ENCODE data around the gene HHATL. TPM values are rescaled to one million over a fixed set of nuclear protein-coding genes. Genes with fewer than 3 reads are reported as not detected.

The HHATL gene
- total and polyA plus RNA-seq, 10 of the 15 experiments (the other 5 are each of a cell fraction or from before 2014, with no cell fraction given): not detected

DNA sequence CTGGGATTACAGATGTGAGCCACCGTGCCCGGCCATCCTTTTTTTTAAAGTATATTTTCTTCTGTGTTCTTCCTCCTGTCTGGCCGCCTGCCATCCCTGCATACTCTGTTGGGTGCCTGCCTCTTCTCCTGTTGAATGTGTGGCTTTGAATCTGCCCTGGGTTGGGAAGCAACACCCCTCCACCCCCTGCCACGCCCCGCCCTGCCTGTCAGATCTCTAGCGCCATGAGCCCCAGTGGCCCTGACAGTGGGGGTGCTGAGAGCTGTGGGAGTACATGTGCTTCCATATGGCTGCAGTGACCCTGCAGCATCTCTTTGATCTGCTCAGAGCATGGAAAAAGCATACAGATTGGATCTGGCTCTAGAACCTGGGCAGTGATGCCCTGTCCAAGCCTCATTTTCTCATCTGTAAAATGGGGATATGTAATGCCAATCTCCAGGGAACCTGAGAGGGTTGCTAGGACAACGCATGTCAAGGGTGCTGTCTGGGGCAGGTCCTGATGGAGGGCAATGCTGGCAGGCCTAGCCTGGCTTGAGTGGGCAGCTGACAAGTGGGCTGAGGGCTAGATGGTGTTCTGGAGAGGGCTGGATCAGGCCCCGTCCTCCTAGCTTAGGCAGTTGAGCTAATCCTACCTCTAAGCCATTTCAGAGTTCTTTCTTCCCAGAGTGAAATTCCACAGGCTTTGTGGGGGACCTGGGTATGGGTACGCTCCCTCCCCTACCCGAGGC lies 46.6 kb upstream of the HHATL start:
- in situ Hi-C loops (cut with MboI) (loop anchor here (10.0 kb wide), 1 partner anchor 174 kb away; no protein-coding TSS in a partner anchor), intact Hi-C loops (cut with micrococcal nuclease; ENCODE audit: unreplicated experiment) (loop anchor here (10.0 kb wide), 1 partner anchor 204 kb away; no protein-coding TSS in a partner anchor)
- H3K27ac ChIP-seq (ENCODE audit: control insufficient read depth, insufficient read depth): no peak overlapping the region
- ATAC-seq: no peak
- DNase-seq (ENCODE audit: low read depth, low spot score): no peak
- no peak overlapping the region for H2AFZ ChIP-seq (ENCODE audit: control insufficient read depth, low read depth, low read length)
- no peaks in the 10 kb centered on the region for H3K4me1 ChIP-seq (ENCODE audit: control insufficient read depth, insufficient read depth, low read length)
- no peaks in the 10 kb centered on the region for H3K27me3 ChIP-seq (replicated peaks in 1 of 2; ENCODE audit: control insufficient read depth in 2 of 2, insufficient read depth in 2 of 2, low read length in 1 of 2)
- H3K4me2 ChIP-seq (ENCODE audit: control insufficient read depth, insufficient read depth): no peak overlapping the region
- WGBS (ENCODE audit: insufficient coverage, insufficient replicate concordance, low lambda C conversion rate, missing lambda C conversion rate): 52% methylated on average over 10 of the region's 10 CpGs
- H3K36me3 ChIP-seq (ENCODE audit: control insufficient read depth in 2 of 2, insufficient read depth in 2 of 2, low read length in 1 of 2): no peaks in the 10 kb centered on the region
- ChIA-PET CTCF (interaction anchor here (1.2 kb wide), 1 partner anchor 7 kb away, joined by 3 read pairs; no protein-coding TSS in a partner anchor), SMC1A (ENCODE audit: uncharacterized antibody, unreplicated experiment) (no interaction called here), POLR2A (no interaction called here), RAD21 (ENCODE audit: unreplicated experiment) (no interaction called here)
- FAIRE-seq: no peak
- no peaks in the 10 kb centered on the region for H3K9me3 ChIP-seq (replicated peaks; ENCODE audit: control insufficient read depth, insufficient read depth, low read length)
- TF ChIP-seq NBN (IDR thresholded peaks at IDR 0.05) (no peak), CHD2 (IDR thresholded peaks at IDR 0.05; ENCODE audit: borderline replicate concordance, low read depth, low read length) (no peak), RFX5 (IDR thresholded peaks at IDR 0.05; ENCODE audit: low read depth, low read length) (no peak), LARP7 (IDR thresholded peaks at IDR 0.05) (no peak), TBL1XR1 (IDR thresholded peaks at IDR 0.05; ENCODE audit: low read depth, low read length) (no peak), BRCA1 (IDR thresholded peaks at IDR 0.05; ENCODE audit: low read depth, low read length) (no peak), TARDBP (IDR thresholded peaks at IDR 0.05; ENCODE audit: borderline replicate concordance) (no peak)
- TF ChIP-seq, protein P1, sequence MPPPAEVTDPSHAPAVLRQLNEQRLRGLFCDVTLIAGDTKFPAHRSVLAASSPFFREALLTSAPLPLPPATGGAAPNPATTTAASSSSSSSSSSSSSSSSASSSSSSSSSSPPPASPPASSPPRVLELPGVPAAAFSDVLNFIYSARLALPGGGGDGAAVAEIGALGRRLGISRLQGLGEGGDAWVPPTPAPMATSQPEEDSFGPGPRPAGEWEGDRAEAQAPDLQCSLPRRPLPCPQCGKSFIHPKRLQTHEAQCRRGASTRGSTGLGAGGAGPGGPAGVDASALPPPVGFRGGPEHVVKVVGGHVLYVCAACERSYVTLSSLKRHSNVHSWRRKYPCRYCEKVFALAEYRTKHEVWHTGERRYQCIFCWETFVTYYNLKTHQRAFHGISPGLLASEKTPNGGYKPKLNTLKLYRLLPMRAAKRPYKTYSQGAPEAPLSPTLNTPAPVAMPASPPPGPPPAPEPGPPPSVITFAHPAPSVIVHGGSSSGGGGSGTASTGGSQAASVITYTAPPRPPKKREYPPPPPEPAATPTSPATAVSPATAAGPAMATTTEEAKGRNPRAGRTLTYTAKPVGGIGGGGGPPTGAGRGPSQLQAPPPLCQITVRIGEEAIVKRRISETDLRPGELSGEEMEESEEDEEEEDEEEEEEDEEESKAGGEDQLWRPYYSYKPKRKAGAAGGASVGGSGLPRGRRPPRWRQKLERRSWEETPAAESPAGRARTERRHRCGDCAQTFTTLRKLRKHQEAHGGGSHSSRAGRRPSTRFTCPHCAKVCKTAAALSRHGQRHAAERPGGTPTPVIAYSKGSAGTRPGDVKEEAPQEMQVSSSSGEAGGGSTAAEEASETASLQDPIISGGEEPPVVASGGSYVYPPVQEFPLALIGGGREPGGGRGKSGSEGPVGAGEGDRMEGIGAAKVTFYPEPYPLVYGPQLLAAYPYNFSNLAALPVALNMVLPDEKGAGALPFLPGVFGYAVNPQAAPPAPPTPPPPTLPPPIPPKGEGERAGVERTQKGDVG (CRISPR knock-in tag; IDR thresholded peaks at IDR 0.05): no peak
- TF ChIP-seq, protein P2, sequence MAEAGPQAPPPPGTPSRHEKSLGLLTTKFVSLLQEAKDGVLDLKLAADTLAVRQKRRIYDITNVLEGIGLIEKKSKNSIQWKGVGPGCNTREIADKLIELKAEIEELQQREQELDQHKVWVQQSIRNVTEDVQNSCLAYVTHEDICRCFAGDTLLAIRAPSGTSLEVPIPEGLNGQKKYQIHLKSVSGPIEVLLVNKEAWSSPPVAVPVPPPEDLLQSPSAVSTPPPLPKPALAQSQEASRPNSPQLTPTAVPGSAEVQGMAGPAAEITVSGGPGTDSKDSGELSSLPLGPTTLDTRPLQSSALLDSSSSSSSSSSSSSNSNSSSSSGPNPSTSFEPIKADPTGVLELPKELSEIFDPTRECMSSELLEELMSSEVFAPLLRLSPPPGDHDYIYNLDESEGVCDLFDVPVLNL (IDR thresholded peaks at IDR 0.05; ENCODE audit: low read depth, low read length): no peak
- TF ChIP-seq, protein P3, sequence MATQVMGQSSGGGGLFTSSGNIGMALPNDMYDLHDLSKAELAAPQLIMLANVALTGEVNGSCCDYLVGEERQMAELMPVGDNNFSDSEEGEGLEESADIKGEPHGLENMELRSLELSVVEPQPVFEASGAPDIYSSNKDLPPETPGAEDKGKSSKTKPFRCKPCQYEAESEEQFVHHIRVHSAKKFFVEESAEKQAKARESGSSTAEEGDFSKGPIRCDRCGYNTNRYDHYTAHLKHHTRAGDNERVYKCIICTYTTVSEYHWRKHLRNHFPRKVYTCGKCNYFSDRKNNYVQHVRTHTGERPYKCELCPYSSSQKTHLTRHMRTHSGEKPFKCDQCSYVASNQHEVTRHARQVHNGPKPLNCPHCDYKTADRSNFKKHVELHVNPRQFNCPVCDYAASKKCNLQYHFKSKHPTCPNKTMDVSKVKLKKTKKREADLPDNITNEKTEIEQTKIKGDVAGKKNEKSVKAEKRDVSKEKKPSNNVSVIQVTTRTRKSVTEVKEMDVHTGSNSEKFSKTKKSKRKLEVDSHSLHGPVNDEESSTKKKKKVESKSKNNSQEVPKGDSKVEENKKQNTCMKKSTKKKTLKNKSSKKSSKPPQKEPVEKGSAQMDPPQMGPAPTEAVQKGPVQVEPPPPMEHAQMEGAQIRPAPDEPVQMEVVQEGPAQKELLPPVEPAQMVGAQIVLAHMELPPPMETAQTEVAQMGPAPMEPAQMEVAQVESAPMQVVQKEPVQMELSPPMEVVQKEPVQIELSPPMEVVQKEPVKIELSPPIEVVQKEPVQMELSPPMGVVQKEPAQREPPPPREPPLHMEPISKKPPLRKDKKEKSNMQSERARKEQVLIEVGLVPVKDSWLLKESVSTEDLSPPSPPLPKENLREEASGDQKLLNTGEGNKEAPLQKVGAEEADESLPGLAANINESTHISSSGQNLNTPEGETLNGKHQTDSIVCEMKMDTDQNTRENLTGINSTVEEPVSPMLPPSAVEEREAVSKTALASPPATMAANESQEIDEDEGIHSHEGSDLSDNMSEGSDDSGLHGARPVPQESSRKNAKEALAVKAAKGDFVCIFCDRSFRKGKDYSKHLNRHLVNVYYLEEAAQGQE (IDR thresholded peaks at IDR 0.05; ENCODE audit: low read depth, low read length): no peak
- TF ChIP-seq, protein P4, sequence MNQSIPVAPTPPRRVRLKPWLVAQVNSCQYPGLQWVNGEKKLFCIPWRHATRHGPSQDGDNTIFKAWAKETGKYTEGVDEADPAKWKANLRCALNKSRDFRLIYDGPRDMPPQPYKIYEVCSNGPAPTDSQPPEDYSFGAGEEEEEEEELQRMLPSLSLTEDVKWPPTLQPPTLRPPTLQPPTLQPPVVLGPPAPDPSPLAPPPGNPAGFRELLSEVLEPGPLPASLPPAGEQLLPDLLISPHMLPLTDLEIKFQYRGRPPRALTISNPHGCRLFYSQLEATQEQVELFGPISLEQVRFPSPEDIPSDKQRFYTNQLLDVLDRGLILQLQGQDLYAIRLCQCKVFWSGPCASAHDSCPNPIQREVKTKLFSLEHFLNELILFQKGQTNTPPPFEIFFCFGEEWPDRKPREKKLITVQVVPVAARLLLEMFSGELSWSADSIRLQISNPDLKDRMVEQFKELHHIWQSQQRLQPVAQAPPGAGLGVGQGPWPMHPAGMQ (IDR thresholded peaks at IDR 0.05; ENCODE audit: borderline replicate concordance): no peak
- H4K20me1 ChIP-seq (ENCODE audit: control insufficient read depth, insufficient read depth): no peaks in the 10 kb centered on the region
- no peak overlapping the region for H3K9ac ChIP-seq (ENCODE audit: control insufficient read depth, insufficient read depth, low read length)
- BruUV-seq (replicated peaks): no TSS peak
- no peak overlapping the region for H3K4me3 ChIP-seq
- no peaks in the 10 kb centered on the region for H3K79me2 ChIP-seq (ENCODE audit: control insufficient read depth, insufficient read depth, low read length)
